GM21381 (cell line): ENCODE results near the gene GPR62.
A peak's percentile ranks its signal among the peaks of the same experiment; 100 is the strongest.

Source experiments
- ATAC-seq: cut with Tn5 transposase; IDR thresholded peaks from one replicate; pipeline ENCODE4 v1.9.1; 2021; ENCODE audit warnings: mild to moderate bottlenecking, moderate library complexity; ENCODE audit not compliant: unreplicated experiment

GPR62 gene

GRCh38 chr3:51937611-51938450 is 17.4 kb upstream of the GPR62 start:
- ATAC-seq, result no peak

- no peak for ATAC-seq
Observed at GRCh38 chr3:51938780-51939425, 16.3 kb upstream of the GPR62 start.

GRCh38 chr3:51940648-51941462 is 14.3 kb upstream of the GPR62 start:
- no peak for ATAC-seq

- no peak for ATAC-seq
Observed at GRCh38 chr3:51941463-51941797, 13.8 kb upstream of the GPR62 start.

GRCh38 chr3:51941798-51942602 is 13.2 kb upstream of the GPR62 start, which contains the start of the genes PARP3 and RRP9:
Gene PARP3, plus strand, starts transcription at chr3:51942363. Its CDS starts 993 bp downstream, at chr3:51943356.
Gene RRP9, minus strand, starts transcription at chr3:51941904. Its CDS starts 37 bp downstream, at chr3:51941867.
- peak; percentile 91 for ATAC-seq

- ATAC-seq, result peak; percentile 24
Observed at GRCh38 chr3:51942603-51943450, 12.4 kb upstream of the GPR62 start.

GRCh38 chr3:51943451-51944391 is 11.5 kb upstream of the GPR62 start:
- no peak for ATAC-seq

GRCh38 chr3:51944451-51945021 is 10.6 kb upstream of the GPR62 start:
- ATAC-seq, result no peak

GRCh38 chr3:51945031-51945840 is 9.9 kb upstream of the GPR62 start:
- ATAC-seq, result no peak

- no peak for ATAC-seq
Observed at GRCh38 chr3:51945926-51946705, 9.1 kb upstream of the GPR62 start.

- no peak for ATAC-seq
Observed at GRCh38 chr3:51946796-51947195, 8.4 kb upstream of the GPR62 start.

- ATAC-seq, result no peak
Observed at GRCh38 chr3:51947215-51947900, 7.8 kb upstream of the GPR62 start.

- ATAC-seq, result no peak
Observed at GRCh38 chr3:51948016-51948580, 7.1 kb upstream of the GPR62 start.

- ATAC-seq, result no peak
Observed at GRCh38 chr3:51949121-51949520, 6.1 kb upstream of the GPR62 start.

- no peak for ATAC-seq
Observed at GRCh38 chr3:51950899-51951298, 4.3 kb upstream of the GPR62 start.

- no peak for ATAC-seq
Observed at GRCh38 chr3:51953445-51953844, 1.7 kb upstream of the GPR62 start.
